LoVo (cell line): ENCODE measurements around the gene CCDC142.

Experiments used
- DNase-seq: peaks from one replicate; pipeline ENCODE4 v3.0.0-alpha.2; 2016; ENCODE audit warnings: low spot score

CCDC142 gene

DNA sequence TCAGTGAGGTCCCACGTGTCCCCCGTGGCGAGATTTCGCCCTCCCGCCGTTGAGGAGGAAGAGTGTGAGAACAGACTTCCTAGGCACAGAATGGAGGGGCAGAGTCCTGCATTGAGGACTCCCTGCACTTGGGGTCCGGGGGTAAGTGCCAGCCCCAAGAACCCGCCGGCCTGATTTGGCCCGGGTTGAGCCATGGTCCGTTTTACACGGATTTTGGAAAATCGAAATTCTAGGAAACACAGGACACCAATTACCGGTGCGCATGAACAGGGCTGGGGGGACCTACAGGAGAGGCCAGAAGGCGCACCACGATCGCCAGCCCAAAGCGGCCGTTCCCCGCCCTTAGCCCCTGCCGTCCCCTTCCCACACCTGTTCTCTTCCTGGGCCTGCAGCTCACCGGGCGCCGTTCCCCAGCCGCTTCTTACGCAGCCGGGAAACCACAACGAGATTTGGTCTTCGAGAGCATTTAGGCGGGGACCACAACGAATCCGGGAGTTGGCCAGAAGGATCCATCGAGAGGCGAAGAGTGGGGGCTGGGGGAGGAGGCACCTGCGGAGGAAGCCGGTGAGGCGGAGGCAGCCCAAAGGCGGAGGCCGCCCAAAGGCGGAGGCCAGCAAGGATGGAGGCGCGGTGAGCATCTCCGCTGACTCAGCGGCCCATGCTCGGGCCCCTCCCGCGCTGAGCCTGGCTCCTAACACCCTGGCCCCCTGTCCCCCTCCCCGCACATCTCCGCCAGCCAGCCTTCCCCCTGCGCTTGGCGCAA is 31.0 kb upstream of the CCDC142 start:
- DNase-seq: no peak

DNA sequence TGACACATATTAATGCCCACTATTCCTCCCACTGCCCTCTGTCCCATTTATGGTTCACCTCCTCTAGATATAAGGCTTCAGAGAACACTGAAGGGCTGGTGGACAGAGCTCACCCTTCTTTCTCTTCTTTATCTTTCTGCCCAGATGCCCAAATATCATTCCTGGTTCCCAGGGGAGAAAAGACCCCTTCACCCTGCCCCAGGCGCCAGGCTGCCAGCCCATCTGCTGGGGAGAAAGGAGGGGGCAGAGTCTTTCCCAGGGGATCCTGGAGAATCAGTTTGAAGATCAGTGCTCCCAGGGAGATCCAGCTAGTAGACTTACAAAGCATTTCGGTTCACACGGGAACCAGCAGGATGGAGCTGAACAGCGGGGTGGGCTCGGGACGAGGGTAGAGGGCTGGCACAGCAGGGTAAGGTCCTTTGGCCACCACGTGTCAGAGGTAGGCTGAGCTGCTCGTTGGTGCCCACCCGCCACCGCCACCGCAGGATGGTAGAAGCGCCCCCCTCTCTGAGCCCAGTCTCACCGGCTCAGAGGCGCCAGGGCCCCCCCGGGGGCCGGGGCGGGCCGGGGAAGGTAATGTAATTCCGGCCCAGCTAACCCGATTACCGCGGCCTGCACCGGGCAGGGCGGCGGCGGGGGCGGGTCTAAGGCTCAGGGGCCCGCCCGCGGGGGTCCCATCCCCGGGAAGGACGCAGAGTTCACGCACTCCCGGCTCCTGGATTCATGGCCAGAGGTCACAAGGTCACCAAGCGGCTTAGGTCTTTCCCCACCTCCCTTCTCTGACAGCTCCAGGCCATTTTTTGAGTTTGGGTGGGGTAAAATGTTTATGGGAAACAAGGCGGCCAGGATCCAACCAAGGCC is 30.2 kb upstream of the CCDC142 start:
- DNase-seq: no peak

DNA sequence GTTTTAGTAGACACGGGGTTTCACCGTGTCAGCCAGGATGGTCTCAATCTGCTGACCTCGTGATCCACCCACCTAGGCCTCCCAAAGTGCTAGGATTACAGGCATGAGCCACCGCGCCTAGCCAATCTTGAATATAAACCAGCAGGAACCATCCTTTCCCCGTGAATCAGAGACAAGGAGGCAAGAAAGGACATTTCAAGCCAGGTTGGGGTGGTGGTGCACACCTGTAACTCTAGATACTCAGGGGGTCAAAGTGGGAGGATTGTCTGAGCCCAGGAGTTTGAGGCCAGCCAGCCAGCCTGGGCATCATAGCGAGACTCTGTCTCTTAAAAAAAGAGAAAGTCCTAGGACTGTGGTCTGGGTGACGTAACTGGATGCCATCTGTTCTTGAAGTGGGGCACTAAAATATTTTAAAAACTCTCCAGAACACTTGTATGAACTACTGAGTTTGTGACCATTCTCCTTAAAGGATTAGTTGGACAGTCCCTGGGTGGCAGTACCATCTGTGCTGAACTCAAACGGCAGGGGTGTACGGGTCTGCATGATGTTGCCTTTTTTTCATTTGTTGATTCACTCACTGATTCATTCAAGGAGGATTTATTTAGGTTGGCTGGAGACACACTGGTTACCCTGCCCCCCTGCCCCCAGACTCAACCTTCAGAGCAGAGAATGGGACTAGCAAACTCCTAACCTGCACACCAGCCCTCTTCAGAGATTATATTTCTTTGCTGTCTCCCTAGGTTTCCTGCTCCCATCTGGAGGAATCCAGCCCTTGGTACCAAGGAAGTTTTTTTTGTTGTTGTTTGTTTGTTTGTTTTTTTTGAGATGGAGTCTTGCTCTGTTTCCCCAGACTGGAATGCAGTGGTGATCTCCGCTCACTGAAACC is 28.5 kb upstream of the CCDC142 start:
- DNase-seq: no peak

DNA sequence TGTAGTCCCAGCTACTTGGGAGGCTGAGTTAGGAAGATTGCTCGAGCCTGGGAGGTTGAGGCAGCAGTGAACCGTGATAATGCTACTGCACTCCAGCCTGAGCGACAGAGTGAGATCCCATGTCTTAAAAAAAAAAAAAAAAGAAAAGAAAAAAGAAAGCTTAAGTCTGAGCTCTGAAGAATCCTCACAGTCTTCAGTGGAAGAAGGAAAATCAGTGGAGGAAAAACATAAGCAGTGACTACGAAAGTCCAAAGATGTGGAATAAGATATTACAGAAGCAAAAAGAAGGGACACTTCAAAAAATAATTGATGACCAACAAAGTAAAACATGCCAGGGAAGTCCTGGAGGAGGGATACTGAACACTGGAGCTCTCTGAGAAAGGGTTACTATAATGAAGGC is 27.5 kb upstream of the CCDC142 start:
- no peak for DNase-seq

DNA sequence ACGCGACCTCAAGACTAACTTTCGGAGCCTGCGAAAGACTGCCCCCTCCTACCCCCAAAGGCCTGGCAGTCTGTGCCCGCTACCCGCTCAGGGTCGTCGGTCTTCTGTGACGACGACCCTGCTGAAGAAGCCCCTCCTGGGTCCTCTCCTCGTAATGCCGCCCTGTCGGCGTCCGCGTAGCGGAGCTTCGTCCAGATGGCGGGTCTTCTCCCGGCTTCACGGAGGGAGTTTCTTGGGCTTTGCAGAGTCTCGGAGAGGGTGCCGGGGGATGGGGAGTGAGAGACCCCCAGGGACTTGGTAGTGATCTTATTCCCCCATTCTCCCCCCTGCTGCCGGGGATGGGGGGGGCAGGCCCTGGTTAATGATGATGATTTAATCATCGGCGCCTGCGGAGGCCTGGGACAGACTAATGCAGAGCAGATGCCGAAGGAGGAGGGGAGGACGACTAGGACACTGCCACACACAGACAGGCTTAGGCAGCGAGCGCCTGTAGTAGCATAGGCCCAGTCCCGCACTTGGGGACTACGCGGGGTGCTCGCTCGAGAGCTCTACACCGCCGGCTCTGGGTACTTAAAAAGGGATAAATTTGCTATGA is 25.2 kb upstream of the CCDC142 start:
- peak; percentile 43 for DNase-seq

DNA sequence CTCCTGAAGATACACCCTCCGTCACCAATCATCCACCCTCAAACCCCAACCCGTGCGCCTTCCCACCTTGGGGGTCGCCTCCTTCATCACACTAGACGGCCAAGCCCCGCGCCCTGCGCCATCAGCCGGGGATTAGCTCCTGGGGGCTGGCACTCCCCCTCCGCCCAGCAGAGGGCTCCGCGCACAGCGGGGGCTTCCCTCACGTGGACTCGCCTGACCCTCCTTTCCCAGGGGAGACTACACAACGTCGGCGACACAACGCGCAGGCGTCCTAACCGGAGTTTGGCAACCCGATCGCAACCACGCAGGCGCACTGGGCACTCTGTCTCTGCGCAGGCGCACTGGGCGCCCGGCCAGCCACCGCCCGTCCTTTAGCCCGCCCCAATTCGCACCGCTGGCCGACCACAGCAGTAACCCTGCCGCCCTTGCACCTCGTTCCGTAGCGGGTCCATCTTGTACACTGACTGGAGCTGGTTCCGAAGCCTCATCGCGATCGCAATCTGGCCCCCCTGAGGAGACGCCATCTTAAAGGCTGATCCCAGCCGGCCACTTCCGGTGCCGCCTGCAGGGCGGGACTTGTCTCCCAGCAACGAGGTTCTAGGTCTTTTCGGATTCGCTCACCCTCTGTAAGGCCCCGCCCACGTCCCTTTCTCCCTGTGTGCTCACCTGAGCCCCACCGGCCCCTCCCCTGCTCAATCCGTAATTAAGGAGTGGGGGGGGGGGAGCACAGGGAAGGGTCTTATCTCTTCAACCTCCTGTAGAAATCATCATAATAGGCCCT is 24.5 kb upstream of the CCDC142 start, which contains the start of gene PCGF1:
Gene PCGF1 (minus strand): TSS at position 551 of the 781 bp plus-strand sequence. CDS start 27 bp downstream, at position 524.
- peak; percentile 97 for DNase-seq

DNA sequence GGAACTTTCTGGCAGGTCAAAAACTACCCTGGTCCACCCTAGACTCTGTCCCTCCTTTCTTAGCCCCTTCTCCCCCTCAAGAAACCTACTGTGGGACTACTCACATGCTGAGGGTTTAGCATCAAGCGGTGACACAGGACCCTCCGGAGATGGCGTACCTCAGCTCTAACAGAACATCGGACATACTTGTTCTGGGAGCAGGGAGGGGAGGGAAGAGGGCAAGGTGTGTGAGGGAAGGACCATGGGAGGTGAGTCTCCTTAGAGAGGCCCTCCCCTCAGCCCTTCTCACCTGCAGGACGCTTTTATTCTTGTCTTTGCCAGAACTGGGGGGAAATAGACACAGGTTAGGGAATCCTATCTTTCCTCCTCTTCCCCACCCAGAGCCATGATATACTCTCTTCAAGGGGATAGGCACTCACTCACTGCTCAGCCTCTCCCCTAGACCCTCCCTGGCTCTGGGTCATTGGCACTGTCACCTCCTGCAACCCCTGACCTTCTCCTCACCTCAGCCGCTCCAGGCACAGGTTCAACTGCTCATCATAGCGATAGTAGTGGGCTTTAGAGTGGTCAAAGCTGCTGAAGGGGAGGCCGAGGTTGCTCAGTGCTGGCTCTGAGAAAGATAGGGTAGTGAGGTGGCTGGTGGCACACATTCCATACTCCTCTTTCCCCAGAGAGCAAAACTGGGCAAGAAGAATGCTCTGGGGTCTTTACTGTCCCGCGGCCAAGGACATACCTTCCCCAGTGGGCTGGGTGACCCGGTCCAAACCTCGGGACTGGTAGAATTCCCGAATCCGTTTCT is 22.8 kb upstream of the CCDC142 start:
- DNase-seq: no peak

DNA sequence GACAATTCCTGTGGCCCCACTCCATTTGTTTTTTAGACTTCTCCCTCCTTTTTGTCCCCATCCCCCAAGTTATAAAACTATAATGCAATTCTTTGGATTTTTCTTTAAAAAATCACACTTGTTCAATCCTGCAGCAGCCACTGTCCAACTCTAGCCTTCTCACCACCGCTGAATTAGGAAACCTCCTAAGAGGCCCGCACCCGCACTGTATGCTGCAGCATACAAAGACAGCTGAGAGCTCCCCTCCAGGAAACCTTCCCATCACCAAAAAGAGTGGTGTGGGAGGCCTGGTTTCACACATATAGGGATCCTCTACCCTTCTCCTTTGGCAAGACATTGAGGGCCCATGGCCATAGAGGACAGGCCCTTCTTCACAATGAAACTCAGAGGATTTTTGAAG is 21.8 kb upstream of the CCDC142 start:
- DNase-seq: no peak

DNA sequence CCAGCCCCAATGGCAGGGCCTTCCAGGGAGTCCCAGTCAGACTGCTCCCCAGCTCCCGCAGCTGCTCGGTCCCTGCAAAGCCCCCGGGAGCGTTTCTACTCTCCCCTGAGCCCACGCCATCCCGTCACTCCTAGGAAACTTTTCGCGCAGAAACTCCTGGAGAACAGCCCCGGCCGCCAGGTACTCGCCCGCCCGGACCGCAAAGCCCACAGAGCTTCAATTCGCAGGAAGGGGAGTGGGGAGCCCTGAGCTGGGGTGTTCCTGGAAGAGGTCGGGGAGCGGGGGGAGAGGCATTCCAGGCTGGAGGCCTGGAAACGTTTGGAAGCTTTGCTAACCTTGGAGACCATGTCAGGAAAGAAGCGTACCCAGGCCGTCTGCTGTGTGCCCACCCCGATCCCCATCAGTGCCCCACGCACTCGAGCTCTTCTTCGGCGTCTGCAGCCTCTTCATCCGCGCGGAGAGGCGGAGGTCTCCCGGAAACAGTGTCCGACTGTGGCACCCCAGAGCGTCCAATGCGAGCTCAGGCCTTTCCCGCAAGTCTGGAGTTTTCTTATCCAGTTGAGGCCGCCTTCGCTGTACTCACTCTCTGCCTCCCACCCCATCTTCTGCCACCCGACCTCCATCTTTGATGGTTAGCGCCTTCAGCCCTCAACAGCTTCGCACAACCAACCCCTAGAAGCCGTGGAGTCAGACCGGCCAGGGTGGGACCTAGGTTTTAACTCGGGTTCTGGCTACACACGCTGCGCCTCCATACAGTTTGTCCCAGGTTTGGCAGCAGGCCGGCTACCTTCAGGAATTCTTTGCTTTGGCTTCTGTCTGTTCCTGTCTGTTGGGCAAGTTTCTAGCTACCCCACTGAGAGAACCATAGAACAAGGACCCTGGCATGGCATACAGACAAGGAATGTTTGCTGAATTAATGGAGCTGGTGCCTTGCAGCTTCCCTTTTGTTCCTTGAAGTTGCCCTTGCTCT is 21.0 kb upstream of the CCDC142 start:
- DNase-seq: no peak

DNA sequence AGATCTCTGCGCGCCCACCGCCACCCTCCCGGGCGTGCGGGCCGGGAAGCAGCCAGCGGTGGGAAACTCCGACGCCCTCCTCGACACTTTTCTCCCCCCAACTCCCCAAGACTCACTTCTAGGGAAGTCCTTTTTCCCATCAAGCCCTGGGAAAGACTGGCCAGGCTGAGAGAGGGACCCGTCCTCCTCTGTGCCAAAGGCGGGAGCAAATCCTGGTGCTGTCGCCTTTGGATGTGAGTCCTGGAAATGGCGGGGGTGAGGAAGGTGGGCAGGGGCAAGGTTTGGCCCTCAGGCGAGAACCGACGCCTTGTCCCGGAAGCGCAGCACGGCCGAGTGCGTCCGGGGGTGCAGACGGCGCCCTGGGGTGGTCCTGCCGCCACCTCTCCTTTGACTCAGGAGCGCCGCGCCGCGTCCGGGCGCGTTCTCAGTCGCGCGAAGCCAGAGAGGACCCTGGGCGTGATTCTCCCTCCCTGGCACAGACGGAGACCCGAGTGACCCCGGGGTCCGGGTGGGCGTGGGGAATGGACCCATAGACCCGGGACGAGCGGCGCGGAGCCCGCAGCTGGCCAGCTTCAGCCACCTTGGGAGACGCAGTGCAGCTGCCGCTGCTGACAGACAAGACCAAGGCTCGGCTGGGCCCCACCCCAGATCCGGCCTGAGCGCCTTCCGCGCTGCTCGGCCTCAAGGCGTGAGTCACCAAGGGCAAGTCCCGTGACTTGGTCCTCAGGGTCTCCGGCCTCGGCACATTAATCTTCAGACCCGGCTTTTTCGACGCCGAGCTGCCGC is 20.1 kb upstream of the CCDC142 start:
- DNase-seq: peak; percentile 86

DNA sequence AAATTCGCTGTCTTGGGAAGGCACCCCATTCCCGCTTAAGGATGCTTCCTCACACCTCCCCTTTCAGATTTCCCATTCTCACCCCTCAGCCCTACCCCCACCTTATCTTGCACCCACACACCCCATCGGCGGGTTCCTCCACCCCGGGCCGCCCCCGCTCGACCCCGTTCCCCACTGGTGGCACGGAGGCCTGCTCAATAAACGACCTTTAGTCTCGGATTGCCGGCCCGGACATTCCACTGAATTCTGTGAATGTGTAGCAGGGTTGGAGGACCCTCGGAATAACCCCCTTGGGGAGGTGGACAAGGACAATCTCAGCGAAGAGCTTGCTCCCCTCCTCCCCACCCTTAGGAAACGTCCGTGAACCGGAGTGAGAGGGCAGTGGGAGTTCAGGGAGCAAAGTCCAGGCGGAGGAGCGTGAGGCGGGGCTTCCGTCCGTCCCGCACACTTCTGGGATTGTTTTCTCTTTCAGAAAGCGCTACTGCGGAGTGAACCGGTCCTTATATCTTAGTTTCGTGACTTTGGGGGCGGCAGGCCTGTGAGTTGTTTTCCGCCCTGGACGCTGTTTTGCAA is 19.4 kb upstream of the CCDC142 start:
- peak; percentile 65 for DNase-seq

DNA sequence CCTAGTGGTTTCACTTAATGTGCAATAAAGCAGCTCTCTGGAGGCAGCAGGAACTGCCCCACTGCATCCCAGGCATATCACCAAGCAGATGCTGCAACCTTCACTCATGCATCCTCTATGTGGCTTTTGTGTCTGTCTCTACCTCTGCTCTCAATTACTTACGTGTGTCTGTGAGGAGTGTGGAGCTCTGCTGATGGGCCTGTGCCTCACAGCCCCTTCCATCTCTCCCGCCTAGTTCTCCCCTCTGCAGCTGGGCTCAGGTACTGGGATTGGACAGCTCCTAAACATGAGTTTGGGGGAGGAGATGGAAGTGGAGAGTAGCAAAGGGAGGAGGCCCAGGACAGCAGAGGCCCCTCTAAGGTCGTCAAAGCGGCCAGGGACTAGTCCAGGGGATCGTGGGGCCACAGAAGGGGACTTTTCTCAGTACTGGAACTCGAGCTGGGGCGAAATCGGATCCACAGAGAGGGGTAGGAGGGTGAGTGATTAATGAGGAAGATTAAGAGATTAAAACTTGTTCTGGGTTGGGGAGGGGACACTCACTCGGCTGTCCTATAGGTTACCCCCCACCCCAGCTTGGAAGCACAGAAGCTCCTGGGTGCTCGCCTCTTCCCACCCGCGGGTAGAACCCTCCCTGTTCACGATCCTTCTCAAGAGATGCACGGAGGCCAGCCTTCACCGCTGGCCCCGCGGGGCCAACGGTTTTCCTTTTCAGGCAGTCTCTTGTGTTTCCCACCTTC is 18.7 kb upstream of the CCDC142 start:
- DNase-seq: no peak

DNA sequence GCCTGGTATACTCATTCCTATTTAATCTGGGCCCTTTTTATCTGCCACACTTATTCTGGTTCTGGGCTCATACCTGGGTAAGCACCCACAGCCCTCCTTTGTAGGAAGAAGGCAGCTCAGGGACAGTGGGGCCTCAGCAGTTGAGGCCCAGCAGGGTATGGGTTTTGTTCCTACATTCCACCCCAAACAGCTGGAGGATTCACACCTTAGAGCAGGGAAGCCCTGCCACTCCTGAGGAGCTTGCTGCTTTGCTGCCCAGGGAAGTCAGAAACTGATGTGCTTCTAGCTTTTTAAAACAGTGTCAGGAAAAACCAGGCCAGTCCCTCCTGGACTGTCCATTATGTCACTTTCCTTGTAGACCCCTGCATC is 17.8 kb upstream of the CCDC142 start:
- DNase-seq: no peak

DNA sequence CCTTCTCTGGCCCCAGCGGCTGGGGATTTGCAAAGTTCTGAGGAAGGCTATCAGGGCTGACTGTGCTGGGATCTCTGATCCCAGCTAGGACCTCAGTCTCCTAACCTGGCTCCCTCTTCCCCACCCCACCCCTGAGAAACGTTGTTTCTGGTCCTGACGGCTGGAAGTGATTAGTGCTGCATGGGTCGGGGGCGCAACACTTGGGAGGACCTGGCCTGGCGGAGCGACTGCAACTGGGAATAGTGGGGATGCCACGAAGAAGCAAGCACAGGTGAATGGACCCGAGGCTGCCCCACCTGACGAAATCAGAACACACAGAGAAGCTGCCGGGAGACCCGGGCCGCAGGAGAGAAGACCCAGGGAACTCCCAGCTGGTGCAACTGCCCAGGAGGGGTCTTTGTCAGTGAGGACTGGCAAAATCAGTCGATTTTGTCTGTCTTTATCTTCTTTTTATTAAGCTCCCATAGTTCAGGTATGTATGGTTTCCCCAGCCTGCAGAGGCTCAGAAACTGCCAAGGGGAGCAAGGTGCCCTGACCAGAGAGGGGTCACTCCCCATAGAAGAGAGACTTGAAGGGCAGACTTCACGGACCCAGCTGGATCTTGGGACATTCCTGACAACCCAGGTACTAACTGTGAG is 17.3 kb upstream of the CCDC142 start:
- DNase-seq: no peak

DNA sequence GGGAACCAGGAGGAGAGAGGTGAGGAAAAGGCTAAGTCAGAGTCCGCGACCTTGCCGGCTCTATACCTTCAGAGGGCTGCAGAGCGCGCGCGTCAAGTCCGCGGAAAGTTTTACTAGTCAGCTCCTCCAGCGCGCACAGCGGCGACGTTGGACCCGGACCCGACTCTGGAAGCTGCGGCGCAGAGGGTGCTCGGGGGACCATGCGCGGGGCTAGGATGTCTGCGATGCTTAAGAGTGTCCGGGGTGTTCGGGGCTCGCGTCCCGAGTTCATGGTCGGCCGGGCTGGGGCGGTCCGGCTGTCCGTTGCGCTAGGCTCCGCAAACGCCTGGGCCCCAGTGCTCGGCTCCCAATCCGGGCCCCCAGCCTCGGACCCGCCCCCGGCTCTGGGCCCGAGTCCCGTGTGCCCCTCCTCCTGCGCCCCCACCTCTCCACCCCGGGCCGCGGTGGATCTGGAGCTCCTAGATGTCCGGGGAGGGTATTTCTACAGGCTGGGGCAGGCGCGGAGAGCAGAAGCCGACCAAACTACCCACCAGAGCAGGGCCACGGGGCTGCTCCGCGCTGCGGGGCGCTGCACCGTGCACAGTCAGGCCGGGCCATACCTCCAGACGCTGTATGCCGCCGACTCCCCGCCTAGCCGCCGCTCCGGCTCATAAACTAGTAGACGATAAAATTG is 16.6 kb upstream of the CCDC142 start, which contains the start of gene LBX2:
Gene LBX2 (minus strand): TSS at position 337 of the 673 bp plus-strand sequence. CDS start 66 bp downstream, at position 271.
- no peak for DNase-seq
